ENCODE data around the gene TMED6. TPM values are rescaled to one million over a fixed set of nuclear protein-coding genes. Genes with fewer than 3 reads are reported as not detected.

TMED6 gene
- total RNA-seq, 4 donors from 2014 or later: 1.3 TPM; not detected in 3

DNA sequence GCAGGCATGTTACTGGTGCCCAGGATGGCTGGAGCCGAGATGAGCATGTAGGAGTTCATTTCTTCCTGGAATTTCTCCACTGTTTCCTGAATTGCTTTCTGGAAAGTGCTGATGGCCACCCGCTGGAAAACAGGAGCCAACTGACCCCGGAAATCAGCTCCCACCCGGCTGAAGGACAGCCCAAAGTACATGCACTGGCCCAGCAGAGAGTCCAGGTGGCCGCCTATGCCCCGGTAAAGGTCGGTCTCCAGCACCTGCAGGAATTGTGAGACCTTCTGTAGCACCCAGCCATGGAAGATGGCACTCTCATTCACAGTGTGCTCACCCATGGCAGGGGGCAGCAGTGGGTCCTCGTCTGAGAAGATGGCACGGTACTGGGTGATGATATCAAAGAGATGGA, 16.9 kb downstream of the TMED6 start:
- Histone ChIP-seq H3K27ac (no peak overlapping the region), H3K4me1 (peaks cover 17 to 27% of the 10 kb centered on the region in 2 donors), H3K9me3 (no peaks in the 10 kb centered on the region), H3K4me3 (no peak overlapping the region), H3K27me3 (no peaks in the 10 kb centered on the region), H3K36me3 (peaks cover 0 to 48% of the 10 kb centered on the region in 2 donors)
- intact Hi-C loops (cut with DNase I; ENCODE audit: low total_unique reads): no loop called here
- in situ Hi-C loops (cut with MboI; ENCODE audit: low sequenced_read_pairs in 4 of 4): no loop called here
- TF ChIP-seq POLR2A (IDR thresholded peaks at IDR 0.05): no peak
- TF ChIP-seq, protein P1, sequence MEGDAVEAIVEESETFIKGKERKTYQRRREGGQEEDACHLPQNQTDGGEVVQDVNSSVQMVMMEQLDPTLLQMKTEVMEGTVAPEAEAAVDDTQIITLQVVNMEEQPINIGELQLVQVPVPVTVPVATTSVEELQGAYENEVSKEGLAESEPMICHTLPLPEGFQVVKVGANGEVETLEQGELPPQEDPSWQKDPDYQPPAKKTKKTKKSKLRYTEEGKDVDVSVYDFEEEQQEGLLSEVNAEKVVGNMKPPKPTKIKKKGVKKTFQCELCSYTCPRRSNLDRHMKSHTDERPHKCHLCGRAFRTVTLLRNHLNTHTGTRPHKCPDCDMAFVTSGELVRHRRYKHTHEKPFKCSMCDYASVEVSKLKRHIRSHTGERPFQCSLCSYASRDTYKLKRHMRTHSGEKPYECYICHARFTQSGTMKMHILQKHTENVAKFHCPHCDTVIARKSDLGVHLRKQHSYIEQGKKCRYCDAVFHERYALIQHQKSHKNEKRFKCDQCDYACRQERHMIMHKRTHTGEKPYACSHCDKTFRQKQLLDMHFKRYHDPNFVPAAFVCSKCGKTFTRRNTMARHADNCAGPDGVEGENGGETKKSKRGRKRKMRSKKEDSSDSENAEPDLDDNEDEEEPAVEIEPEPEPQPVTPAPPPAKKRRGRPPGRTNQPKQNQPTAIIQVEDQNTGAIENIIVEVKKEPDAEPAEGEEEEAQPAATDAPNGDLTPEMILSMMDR (IDR thresholded peaks at IDR 0.05 in 4 of 5, conservative IDR thresholded peaks at IDR 0.05 in 1 of 5): no peak
- ATAC-seq (no peak), DNase-seq (no peak)

DNA sequence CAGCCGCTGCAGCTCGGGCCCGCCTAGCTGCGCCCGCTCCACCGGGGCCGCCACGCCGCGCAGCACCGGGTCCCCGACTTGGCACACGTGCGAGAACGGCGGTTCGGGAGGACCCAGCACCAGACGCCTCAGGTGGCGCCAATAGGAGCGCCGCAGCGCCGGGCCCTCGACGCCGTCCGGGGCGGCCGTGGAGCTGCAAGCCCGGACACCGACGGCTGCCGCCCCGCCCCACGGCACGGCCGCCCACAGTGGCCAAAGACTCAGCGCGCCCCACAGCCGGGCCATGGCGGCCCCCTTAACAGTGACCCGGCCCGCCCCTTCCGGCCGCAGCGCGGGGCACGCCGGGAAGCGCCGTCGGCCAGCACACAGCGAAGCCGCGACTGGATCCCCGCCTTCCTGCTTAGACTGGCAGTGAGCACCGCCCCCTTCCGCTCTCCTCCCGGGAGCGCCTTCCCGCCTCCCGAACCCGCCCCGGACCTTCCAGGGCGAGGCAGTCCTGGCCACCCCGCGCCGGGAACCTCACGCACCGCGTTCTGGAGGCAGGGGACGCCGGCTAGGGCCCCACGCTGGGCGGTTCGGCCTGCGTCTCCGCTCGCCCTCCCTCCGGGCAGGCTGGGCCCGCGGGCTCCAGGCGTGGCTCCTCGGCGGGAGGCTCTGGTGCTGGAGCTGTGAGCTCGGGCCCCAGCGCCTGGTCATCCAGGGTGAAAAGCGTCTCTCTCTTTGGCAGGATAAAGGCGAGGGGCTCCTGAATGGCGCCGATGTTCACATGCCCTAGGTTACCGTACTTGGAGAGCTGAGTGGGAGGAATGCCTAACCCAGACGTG, 21.1 kb downstream of the TMED6 start, which contains the start of gene PDF:
Gene PDF, minus strand, starts transcription at position 303 of the 824 bp plus-strand sequence. Its CDS starts 18 bp downstream, at position 285.
- DNase-seq: peak; percentile 89
- intact Hi-C loops (cut with DNase I; ENCODE audit: low total_unique reads): loop anchor here (1.0 kb wide), 2 partner anchors 9 to 19 kb away; partner anchors contain the start of genes COG8, NIP7 and VPS4A
- peaks cover 46 to 52% of the 10 kb centered on the region in 2 donors for H3K4me1 ChIP-seq

DNA sequence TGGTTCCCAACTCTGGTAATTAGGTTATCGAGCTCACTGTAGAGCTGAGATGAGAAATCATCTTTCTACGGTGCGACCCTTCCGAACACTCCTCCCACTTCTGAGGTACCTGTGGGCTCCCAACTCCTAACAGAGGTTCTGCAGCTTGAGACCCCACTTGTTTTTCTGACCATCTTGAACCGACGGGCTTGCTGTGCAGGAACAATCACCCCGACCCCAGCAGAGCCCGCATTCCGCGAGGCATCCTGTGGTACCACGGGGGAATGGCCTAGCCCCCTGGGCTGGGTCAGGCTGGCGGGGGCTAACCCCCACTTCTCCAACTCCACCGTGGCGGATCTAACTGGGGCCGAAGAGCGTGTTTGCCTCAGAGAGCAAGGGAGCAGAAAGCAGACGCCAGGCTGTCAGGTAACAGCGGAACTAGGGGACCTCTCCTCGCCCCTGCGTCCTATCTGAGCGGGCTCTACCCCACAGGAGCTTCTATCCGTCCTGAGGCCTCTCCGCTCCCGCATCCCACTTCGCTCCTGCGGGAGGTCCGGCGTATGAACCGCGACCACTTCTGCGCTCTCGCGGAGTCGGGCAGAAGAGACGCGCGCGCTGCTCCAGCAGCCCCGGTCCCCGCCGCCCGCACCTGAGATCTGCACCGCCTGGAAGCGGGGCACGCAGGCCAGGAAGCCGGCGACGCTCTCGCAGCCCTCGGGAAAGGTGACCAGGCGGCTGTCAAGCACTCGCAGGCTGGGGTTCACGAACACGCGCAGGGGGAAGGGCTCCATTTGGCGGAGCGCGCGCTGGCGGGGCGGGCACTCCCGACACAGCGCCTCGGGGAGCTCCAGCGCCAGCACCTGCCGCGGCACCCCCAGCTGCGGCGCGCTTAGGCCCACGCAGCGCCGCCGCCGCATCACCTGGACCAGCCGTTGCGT, 22.0 kb downstream of the TMED6 start:
- peak overlapping the region; percentile 82 to 99 (median 95) for H3K27ac ChIP-seq
- peaks cover 49 to 61% of the 10 kb centered on the region in 2 donors for H3K4me1 ChIP-seq
- TF ChIP-seq POLR2A (IDR thresholded peaks at IDR 0.05): no peak
- TF ChIP-seq, protein P1 (IDR thresholded peaks at IDR 0.05 in 4 of 5, conservative IDR thresholded peaks at IDR 0.05 in 1 of 5): no peak
- intact Hi-C loops (cut with DNase I; ENCODE audit: low total_unique reads) (loop anchor here (1.0 kb wide), 2 partner anchors 10 to 18 kb away; partner anchors contain the start of genes COG8, NIP7 and VPS4A), in situ Hi-C loops (cut with MboI; ENCODE audit: low sequenced_read_pairs in 4 of 4) (no loop called here)
- peaks cover 0 to 31% of the 10 kb centered on the region in 2 donors for H3K36me3 ChIP-seq
- ATAC-seq: peak; percentile 34 to 42
- DNase-seq: no peak
- peak overlapping the region; percentile 73 to 100 (median 93) for H3K4me3 ChIP-seq
- no peaks in the 10 kb centered on the region for H3K27me3 ChIP-seq
- H3K9me3 ChIP-seq: no peaks in the 10 kb centered on the region

More for the DNA sequence above, 21.1 kb downstream of the TMED6 start, which contains the start of gene PDF:
- H3K27ac ChIP-seq: peak within 1 kb of the TSS; percentile 82 to 99 (median 95)
- H3K36me3 ChIP-seq: peaks cover 0 to 40% of the 10 kb centered on the region in 2 donors
- in situ Hi-C loops (cut with MboI; ENCODE audit: low sequenced_read_pairs in 4 of 4): no loop called here
- TF ChIP-seq POLR2A (IDR thresholded peaks at IDR 0.05): peak; percentile 71 to 84
- TF ChIP-seq, protein P1 (IDR thresholded peaks at IDR 0.05 in 4 of 5, conservative IDR thresholded peaks at IDR 0.05 in 1 of 5): peak in 1 of 5 experiments; percentile 22
- no peaks in the 10 kb centered on the region for H3K27me3 ChIP-seq
- H3K9me3 ChIP-seq: no peaks in the 10 kb centered on the region
- peak within 1 kb of the TSS; percentile 73 to 100 (median 93) for H3K4me3 ChIP-seq
- ATAC-seq: peak; percentile 86 to 93

DNA sequence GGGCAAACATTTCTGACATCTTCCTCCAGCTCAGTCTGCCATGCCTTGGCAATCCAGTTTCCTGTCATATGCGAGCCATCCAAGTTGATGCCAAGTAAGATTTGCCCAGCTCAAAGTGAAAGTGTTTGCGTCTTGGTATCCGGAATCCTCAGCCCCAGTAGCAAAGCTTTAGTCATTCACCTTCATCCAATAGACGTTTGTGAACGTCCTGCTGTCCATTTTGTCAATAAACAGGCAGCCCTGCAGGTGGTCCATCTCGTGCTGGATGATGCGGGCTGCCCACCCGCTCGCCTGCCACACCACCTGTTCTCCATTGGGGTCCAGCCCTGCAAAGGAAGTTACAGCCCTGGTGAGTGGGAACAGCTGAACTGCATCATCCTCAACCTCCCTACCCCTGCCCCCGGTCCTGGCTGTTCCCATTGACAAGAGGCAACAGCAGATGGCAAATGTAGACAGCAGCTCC, 22.7 kb downstream of the TMED6 start:
- DNase-seq (no peak), ATAC-seq (peak in 1 of 2 donors; percentile 19)
- peaks cover 0 to 29% of the 10 kb centered on the region in 2 donors for H3K36me3 ChIP-seq
- intact Hi-C loops (cut with DNase I; ENCODE audit: low total_unique reads) (no loop called here), in situ Hi-C loops (cut with MboI; ENCODE audit: low sequenced_read_pairs in 4 of 4) (no loop called here)
- no peaks in the 10 kb centered on the region for H3K27me3 ChIP-seq
- H3K27ac ChIP-seq: peak overlapping the region; percentile 82 to 99 (median 95)
- peak overlapping the region; percentile 73 to 100 (median 93) for H3K4me3 ChIP-seq
- peaks cover 54 to 65% of the 10 kb centered on the region in 2 donors for H3K4me1 ChIP-seq
- no peaks in the 10 kb centered on the region for H3K9me3 ChIP-seq
- no peak for TF ChIP-seq POLR2A (IDR thresholded peaks at IDR 0.05)
- TF ChIP-seq, protein P1 (IDR thresholded peaks at IDR 0.05 in 4 of 5, conservative IDR thresholded peaks at IDR 0.05 in 1 of 5): no peak

Data from gastrocnemius medialis (tissue), 4 donors.